Activated T-helper 1 cell treated with Interleukin-2 at 50 U/mL for 16 hours (primary cell): ENCODE data around the gene UGT1A8.

Experiments used
- DNase-seq: peaks from one replicate; pipeline ENCODE4 v3.0.0-alpha.2; 2020; ENCODE audit warnings: low read depth

UGT1A8 gene

DNA sequence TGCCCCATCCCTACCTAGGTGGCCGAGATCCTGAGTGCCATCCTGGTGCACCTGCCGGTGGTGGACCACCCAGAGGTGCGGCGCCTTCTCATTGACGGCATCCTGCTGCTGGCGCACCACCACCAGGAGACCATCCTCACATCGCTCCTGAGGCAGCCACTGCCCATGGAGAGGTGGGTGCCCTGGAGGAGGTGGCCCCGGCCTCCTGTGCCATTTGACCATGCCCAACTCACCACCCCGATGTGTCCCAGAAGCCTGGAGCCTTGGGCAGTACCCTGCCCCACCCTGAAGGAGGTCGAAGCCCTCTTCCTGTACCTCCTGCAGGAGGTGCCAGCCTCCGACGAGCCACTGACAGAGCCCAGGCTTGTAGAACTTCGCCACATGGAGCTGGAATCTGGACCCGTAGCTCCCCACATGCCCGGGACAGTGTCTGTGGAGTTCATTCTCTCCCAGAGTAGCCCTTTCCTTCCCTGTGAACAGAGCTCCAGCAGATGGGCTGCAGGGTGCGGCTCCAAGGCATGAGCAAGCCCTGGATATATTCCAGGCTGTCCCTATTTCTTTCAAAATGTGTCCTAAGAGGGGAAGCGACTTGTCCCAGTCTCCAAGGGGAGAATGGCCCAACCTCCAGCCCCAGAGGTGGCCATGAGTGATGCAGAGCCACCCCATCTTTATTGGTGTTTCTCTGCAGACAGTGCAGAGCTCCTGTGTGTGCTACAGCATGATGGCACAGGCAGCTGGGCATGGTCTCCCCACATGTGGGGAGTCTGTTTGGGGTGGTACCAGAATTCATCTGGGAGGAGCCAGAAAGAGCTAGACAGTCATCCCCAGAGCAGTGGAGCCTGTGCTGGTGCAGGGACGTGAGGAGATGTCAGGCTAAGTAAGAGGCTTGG lies 202.7 kb downstream of the UGT1A8 start:
- DNase-seq = no peak

DNA sequence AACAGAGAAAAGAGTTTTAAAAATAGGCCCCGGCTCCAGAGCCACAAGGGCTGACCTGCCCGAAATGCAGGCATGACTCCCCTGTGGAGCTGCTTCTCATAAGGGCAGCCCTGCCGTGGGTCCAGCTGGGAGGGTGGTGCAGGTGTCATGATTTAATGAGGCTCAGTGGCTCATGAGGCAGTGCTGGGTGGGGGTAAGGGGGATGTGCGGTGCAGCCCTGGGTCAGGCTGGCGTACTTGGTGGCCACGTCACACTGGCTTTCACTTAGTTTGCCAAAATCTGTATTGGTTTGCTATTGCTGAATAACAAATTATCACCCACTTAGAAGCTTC lies 203.3 kb downstream of the UGT1A8 start:
- DNase-seq = no peak

DNA sequence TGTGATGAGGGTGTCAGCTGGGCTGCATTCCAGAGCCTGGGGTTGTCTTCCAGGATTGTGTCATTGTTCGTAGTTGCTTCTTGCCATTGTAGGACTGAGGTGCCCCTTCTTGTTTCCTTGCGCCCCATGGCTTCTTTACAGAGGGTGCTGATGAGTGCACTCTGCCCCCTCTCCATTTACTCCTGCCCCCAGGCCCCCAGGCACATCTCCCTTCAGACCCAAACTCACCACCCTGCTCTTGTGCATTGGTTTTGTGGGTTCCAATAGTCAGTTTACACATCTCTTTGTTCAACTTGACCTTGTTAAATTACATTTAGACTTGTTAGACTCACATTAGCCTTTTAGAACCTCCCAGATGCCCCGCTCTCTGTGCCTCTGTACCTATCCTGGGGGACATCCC lies 203.8 kb downstream of the UGT1A8 start:
- no peak for DNase-seq

DNA sequence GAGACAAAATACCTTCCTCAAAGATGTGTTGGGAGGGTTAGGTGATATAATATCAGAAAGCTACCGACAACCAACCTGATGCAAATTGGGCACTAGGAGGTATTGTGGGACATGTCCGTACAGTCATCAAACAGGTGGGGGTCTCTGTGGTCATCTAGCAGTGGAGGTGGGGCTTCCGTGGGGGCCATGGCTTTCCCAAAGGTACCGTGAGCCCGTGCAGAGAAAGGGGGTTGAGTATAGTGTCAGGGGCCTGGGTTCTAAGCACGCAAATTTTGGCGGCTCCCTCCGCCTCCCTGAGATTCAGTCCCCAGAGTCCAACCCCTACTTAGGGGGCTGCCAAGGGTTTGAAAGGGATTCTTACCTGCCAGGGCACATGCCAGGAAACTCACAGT lies 204.3 kb downstream of the UGT1A8 start:
- no peak for DNase-seq

DNA sequence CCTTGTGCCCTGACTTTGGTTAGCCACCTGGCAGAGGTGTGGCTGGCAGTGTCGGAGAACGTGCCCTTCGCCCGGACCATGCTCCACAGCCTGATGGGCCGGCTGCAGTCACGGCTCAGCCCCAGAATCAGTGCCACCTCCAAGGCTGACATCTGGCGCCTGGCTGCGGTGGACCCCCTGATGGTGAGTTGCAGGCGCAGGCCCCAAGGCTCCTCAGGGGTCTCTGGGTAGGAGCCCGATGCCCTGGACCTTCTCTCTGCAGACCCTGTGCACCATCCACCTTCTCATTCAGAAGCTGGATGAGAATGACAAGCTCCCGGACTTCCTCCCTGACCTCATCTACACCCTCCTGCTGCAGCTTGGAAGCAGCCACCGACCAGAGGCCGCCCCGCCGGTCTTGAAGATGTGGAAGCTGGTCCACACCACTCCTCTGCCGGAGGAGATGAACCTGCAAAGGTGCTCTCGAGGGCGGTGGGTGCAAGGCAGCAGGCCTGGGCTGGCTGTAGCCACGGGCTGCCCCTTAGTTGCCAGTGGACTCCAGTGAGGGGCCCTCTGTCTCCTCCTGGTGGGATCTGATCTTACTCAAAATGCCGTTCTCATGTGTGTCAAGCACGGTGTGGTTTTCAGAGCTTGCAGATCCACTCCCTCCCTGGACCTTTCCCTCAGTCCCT lies 204.8 kb downstream of the UGT1A8 start:
- DNase-seq = no peak
